AG04449 (cell line): ENCODE results near the gene EFNB2.

Experiments used
- CTCF ChIA-PET: fragments of 350-600 bp; formaldehyde crosslinking; extraction: SDS; loops from one replicate; lab custom pipeline; 2021; ENCODE audit warnings: antibody characterized with exemption; lab: Yijun Ruan, JAX
- POLR2A ChIA-PET: fragments of 400-600, 350-600 bp; formaldehyde crosslinking; extraction: SDS; loops from one replicate; lab custom pipeline; 2020; ENCODE audit warnings: antibody characterized with exemption, inconsistent platforms; lab: Yijun Ruan, JAX
- DNase-seq: peaks from one replicate; pipeline ENCODE4 v3.0.0-alpha.2; 2010; ENCODE audit warnings: low read depth, low spot score
- H3K4me3 ChIP-seq: 2 replicates; pipeline ENCODE4 v1.5.1; 2011; ENCODE audit warnings: low read depth, mild to moderate bottlenecking, control low read depth, low read length
- TF ChIP-seq, protein P1 (sequence below): IDR thresholded peaks from one replicate; pipeline ENCODE4 v1.5.1; 2011; ENCODE audit warnings: mild to moderate bottlenecking, moderate library complexity, low read length, control low read depth, inconsistent platforms; ENCODE audit not compliant: insufficient read depth; ENCODE audit errors: missing control alignments

Gene EFNB2

DNA sequence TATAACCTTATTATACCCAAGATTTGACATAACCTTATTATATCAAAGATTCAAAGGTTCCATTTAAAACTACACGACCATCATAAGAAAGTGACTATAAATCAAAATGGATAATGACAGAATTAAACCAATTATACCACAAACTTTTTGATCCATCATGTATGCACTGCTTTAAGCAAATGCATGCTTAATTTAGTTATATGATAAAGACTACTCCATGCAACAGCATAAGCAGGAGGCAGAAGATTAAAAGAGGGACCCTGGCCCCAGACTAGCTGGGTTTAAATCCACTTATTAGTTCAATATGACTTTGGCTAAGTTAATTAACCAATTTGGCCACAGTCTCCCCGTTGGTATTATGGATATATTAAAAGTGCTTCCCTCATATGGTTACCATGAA is 11.4 kb downstream of the EFNB2 start:
- TF ChIP-seq, protein P1, sequence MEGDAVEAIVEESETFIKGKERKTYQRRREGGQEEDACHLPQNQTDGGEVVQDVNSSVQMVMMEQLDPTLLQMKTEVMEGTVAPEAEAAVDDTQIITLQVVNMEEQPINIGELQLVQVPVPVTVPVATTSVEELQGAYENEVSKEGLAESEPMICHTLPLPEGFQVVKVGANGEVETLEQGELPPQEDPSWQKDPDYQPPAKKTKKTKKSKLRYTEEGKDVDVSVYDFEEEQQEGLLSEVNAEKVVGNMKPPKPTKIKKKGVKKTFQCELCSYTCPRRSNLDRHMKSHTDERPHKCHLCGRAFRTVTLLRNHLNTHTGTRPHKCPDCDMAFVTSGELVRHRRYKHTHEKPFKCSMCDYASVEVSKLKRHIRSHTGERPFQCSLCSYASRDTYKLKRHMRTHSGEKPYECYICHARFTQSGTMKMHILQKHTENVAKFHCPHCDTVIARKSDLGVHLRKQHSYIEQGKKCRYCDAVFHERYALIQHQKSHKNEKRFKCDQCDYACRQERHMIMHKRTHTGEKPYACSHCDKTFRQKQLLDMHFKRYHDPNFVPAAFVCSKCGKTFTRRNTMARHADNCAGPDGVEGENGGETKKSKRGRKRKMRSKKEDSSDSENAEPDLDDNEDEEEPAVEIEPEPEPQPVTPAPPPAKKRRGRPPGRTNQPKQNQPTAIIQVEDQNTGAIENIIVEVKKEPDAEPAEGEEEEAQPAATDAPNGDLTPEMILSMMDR, result no peak
- ChIA-PET POLR2A (no interaction called here), CTCF (no interaction called here)
- H3K4me3 ChIP-seq, result no peak overlapping the region
- DNase-seq, result no peak

DNA sequence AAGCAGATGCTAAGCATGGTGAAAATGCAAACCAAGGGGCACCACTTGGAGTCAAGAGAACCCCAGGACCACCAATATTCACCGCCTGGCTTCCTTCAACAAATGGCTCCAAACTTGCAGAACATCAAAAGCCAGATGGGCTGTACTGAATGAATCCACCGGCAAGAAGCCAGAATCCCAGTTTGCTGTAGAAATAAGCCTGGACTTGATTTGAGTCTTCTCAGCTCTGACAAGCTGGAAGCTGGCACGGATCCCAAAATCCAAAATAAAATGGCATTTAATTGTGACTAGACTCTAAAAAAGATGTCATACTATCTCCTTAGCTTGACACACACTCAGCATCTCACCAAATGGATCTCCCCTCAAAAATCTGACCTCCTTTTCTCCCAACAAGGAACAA is 11.9 kb downstream of the EFNB2 start:
- POLR2A ChIA-PET, result no interaction called here
- TF ChIP-seq, protein P1, result no peak
- CTCF ChIA-PET, result no interaction called here
- no peak for DNase-seq
- no peak overlapping the region for H3K4me3 ChIP-seq

DNA sequence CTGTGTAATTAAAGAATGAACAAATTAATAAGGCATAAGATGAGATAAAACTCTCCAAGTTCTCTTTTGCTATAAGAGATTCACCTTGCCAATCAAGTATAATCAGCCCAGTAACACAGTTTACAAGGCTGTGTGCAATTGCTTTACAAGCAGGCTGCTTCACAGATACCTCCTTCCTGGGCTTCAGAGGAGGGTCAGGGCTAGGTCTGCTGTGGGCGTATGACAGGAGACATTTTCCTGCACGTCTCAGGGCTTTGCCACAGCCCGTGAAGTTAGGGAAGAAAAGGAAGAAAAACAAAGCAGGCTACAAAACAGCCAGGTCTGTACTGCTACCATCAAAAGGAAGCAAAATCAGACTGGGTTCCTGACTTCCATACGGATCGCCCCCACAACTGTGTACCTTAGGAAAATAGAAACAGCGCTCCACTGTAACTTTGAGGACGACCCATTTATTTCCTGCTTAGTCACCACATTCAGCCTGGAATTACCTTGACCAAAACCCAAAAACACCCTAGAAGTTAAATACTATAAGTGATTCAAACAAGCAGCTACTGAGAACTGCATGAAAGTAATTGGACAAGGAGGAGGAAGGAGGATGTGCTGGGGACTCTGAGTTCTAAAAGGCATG is 12.4 kb downstream of the EFNB2 start:
- TF ChIP-seq, protein P1, result no peak
- ChIA-PET POLR2A (no interaction called here), CTCF (no interaction called here)
- DNase-seq, result no peak
- H3K4me3 ChIP-seq, result no peak overlapping the region

DNA sequence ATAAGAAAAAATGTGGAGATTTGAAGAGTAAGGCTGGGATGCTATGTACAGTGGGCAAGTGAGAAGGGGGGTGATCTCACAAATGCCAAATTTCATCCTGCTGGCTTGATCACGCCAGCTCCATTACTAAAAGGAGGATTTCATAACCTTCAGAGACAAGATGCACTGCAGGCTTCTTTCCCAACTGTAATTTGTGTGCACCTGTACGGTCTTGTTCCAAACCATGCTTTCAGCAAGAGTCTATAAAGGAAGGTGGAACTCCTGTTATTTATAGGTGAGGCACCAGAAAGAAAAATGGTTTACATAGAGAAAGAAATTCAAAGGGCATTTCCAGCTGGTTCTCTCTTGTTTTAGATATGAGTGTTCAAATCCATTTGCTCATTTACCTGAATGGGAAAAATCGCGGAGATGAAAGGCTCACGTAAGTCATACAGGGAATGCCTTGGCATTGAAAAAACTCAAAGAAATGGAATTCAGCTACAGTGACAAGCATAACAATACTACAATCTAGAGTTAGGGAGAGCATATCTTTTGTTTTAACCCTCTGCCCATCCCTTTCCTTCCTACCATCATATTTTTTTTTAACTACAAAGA is 13.3 kb downstream of the EFNB2 start:
- ChIA-PET POLR2A (no interaction called here), CTCF (no interaction called here)
- H3K4me3 ChIP-seq, result no peak overlapping the region

DNA sequence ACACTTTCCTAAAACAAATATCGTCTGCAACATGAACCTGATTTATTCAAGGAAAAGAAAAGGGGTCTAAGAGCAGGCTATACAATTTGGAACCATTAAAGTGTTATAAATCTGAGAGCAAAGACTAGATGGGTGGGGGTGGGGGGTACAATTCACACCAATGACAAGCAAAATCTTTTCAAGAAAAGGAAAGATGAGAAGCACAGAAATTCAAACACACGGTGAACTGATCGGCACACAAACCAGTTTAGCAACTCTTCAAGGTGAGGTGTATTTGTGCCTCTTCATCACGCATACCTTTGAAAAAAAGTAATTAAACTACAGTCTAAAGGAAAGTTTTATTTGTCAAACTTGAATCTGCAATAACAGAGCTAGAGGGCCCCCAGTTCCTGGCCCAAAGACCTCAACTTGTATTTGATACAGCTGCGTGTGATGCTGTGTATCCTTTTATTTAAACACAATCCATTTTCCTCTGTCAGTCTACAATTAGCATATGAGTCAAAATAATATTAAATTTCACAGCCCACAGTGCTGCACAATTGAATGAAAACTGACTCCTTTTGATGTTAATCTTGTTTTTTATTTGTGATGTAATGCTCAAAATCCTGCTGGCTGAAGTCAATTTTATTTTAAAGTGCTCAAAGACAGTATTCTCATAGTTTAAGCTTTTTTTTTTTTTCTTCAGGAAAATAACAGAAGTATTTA is 14.2 kb downstream of the EFNB2 start:
- no peak for DNase-seq
- ChIA-PET CTCF (interaction anchor here (0.7 to 1.0 kb wide), 2 partner anchors 15 to 438 kb away, joined by 3 read pairs; no protein-coding TSS in a partner anchor), POLR2A (no interaction called here)
- H3K4me3 ChIP-seq, result no peak overlapping the region
- TF ChIP-seq, protein P1, result no peak

More for the DNA sequence above, 13.3 kb downstream of the EFNB2 start:
- TF ChIP-seq, protein P1, result no peak
- no peak for DNase-seq
